ENCODE results near the gene DUS2.

- TF ChIP-seq TCF7L2 (IDR thresholded peaks at IDR 0.05; ENCODE audit: low read depth, low read length) (no peak), CTCF (IDR thresholded peaks at IDR 0.05) (no peak), REST (IDR thresholded peaks at IDR 0.05; ENCODE audit: insufficient read depth in 1 of 2, low read depth in 2 of 2, low read length in 1 of 2) (no peak), POLR2AphosphoS5 (IDR thresholded peaks at IDR 0.05; ENCODE audit: low read depth, low read length) (no peak), SIN3A (IDR thresholded peaks at IDR 0.05; ENCODE audit: borderline replicate concordance, insufficient read depth, low read depth, low read length) (no peak)
Observed at GRCh38 chr16:67992661-67993206, 30.4 kb upstream of the DUS2 start.

Measured in Panc1 (cell line).